Measurements from ENCODE around the gene USP8. TPM values are rescaled to one million over a fixed set of nuclear protein-coding genes. Genes with fewer than 3 reads are reported as not detected.

Gene USP8
- total and polyA plus RNA-seq, 2 donors (not counting 1 experiment from before 2014, with no cell fraction given): 25.7 to 126 TPM

DNA sequence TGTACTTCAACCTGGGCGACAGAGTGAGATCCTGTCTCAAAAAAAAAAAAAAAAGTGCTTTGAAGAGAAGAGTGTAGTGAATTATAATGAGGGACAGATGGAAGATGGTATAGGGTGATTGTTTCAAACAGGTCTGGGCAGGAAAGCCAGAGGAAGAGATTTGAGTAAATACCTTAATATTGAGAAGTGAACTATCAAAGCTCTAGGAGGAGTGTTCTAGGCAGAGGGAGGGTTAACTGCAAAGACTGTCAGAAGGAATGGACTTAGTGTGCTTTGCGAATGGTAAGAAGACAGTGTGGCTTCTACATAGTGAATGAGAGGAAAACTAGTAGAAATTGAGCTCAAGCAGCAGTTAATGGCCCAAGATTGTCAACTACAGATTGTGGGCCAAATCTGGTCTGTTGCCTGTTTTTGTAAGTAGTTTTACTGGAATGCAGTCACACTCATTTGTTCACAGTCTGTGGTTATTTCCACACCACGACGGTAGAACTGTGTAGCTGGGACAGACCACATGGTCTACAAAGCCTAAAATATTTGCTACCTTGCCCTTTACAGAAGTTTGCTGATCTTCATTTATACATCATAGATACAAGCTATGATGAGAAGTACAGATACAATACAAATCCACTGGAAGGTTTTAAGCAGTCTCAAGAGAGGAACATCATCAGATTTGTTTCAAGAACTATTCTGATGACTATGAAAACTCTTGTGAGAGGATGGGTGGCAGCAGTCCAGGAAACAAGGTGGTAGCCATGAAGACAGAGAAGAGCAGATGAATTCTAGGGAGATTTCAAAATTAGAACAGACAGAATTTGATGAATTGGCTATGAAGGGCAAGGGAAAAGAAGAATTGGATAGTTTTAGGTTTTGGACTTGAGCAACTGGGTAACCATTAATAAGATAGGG lies 138.8 kb downstream of the USP8 start:
- H3K79me2 ChIP-seq (ENCODE audit: control insufficient read depth, insufficient read depth, low read length): no peaks in the 10 kb centered on the region
- no peaks in the 10 kb centered on the region for H3K27me3 Mint-ChIP-seq
- H3K4me3 Mint-ChIP-seq: no peak overlapping the region
- H3K36me3 ChIP-seq (replicated peaks in 1 of 2; ENCODE audit: control extremely low read depth in 1 of 2, control insufficient read depth in 1 of 2, extremely low read depth in 1 of 2, insufficient read depth in 2 of 2, low read length in 1 of 2): peaks cover 5 to 17% of the 10 kb centered on the region in 2 experiments
- intact Hi-C loops (cut with micrococcal nuclease): no loop called here
- WGBS (ENCODE audit: insufficient coverage): 68% methylated on average over 4 of the region's 4 CpGs
- no peak overlapping the region for H3K4me3 ChIP-seq (ENCODE audit: control extremely low read depth in 1 of 5, extremely low read depth in 1 of 5, insufficient read depth in 1 of 5, low read depth in 2 of 5, low read length in 4 of 5)
- no peaks in the 10 kb centered on the region for H3K4me1 ChIP-seq (ENCODE audit: control insufficient read depth in 2 of 2, insufficient read depth in 2 of 2, low read length in 2 of 2)
- no peak overlapping the region for H3K4me2 ChIP-seq (replicated peaks; ENCODE audit: low read depth, low read length, poor library complexity, severe bottlenecking)
- H3K9ac ChIP-seq (ENCODE audit: low read length): no peak overlapping the region
- DNase-seq: no peak
- no peak overlapping the region for H3K27ac Mint-ChIP-seq
- no peak for ATAC-seq (ENCODE audit: low read depth)
- H3K9me3 ChIP-seq (ENCODE audit: control extremely low read depth in 1 of 3, control insufficient read depth in 2 of 3, insufficient read depth in 1 of 3, low read length in 2 of 3): no peaks in the 10 kb centered on the region
- H4K20me1 ChIP-seq (ENCODE audit: control insufficient read depth, insufficient read depth, low read length, poor library complexity, severe bottlenecking): no peaks in the 10 kb centered on the region
- H3K27me3 ChIP-seq (replicated peaks in 1 of 4; ENCODE audit: control extremely low read depth in 1 of 4, control insufficient read depth in 3 of 4, insufficient read depth in 4 of 4, low read length in 3 of 4): no peaks in the 10 kb centered on the region
- no peak overlapping the region for H3K27ac ChIP-seq (ENCODE audit: low read length in 2 of 2)
- no peak for TF ChIP-seq EZH2 (IDR thresholded peaks at IDR 0.05; ENCODE audit: borderline replicate concordance, insufficient read depth, low read depth, low read length, poor library complexity, severe bottlenecking)
- TF ChIP-seq, protein P1, sequence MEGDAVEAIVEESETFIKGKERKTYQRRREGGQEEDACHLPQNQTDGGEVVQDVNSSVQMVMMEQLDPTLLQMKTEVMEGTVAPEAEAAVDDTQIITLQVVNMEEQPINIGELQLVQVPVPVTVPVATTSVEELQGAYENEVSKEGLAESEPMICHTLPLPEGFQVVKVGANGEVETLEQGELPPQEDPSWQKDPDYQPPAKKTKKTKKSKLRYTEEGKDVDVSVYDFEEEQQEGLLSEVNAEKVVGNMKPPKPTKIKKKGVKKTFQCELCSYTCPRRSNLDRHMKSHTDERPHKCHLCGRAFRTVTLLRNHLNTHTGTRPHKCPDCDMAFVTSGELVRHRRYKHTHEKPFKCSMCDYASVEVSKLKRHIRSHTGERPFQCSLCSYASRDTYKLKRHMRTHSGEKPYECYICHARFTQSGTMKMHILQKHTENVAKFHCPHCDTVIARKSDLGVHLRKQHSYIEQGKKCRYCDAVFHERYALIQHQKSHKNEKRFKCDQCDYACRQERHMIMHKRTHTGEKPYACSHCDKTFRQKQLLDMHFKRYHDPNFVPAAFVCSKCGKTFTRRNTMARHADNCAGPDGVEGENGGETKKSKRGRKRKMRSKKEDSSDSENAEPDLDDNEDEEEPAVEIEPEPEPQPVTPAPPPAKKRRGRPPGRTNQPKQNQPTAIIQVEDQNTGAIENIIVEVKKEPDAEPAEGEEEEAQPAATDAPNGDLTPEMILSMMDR (IDR thresholded peaks at IDR 0.05): no peak
- no peak overlapping the region for H2AFZ ChIP-seq (ENCODE audit: insufficient read depth, low read depth, low read length, poor library complexity, severe bottlenecking)
- CTCF ChIA-PET: no interaction called here
- no peaks in the 10 kb centered on the region for H3K9me3 Mint-ChIP-seq (ENCODE audit: insufficient read depth)
- POLR2A ChIA-PET: no interaction called here
- no peaks in the 10 kb centered on the region for H3K4me1 Mint-ChIP-seq

DNA sequence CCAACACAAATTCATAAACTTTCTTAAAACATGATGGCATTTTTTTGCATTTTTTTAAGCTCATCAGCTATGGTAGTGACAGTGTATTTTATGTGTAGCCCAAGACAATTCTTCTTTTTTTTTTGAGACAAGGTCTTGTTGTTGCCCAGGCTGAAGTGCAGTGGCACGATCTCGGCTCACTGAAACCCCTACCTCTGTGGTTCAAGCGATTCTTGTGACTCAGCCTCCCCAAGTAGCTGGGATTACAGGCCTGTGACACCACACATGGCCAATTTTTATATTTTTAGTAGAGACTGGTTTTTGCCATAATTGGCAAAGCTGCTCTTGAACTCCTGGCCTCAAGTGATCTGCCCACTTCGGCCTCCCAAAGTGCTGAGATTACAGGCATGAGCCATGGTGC lies 139.6 kb downstream of the USP8 start:
- Histone ChIP-seq H4K20me1 (ENCODE audit: control insufficient read depth, insufficient read depth, low read length, poor library complexity, severe bottlenecking) (no peaks in the 10 kb centered on the region), H3K4me3 (ENCODE audit: control extremely low read depth in 1 of 5, extremely low read depth in 1 of 5, insufficient read depth in 1 of 5, low read depth in 2 of 5, low read length in 4 of 5) (no peak overlapping the region), H3K27ac (ENCODE audit: low read length in 2 of 2) (no peak overlapping the region), H3K4me2 (replicated peaks; ENCODE audit: low read depth, low read length, poor library complexity, severe bottlenecking) (no peak overlapping the region), H3K9ac (ENCODE audit: low read length) (no peak overlapping the region), H2AFZ (ENCODE audit: insufficient read depth, low read depth, low read length, poor library complexity, severe bottlenecking) (no peak overlapping the region), H3K36me3 (replicated peaks in 1 of 2; ENCODE audit: control extremely low read depth in 1 of 2, control insufficient read depth in 1 of 2, extremely low read depth in 1 of 2, insufficient read depth in 2 of 2, low read length in 1 of 2) (peaks cover 8 to 22% of the 10 kb centered on the region in 2 experiments), H3K27me3 (replicated peaks in 1 of 4; ENCODE audit: control extremely low read depth in 1 of 4, control insufficient read depth in 3 of 4, insufficient read depth in 4 of 4, low read length in 3 of 4) (no peaks in the 10 kb centered on the region), H3K4me1 (ENCODE audit: control insufficient read depth in 2 of 2, insufficient read depth in 2 of 2, low read length in 2 of 2) (no peaks in the 10 kb centered on the region), H3K9me3 (ENCODE audit: control extremely low read depth in 1 of 3, control insufficient read depth in 2 of 3, insufficient read depth in 1 of 3, low read length in 2 of 3) (no peaks in the 10 kb centered on the region), H3K79me2 (ENCODE audit: control insufficient read depth, insufficient read depth, low read length) (no peaks in the 10 kb centered on the region)
- WGBS (ENCODE audit: insufficient coverage): 97% methylated on average over 4 of the region's 4 CpGs
- intact Hi-C loops (cut with micrococcal nuclease): no loop called here
- Mint-ChIP-seq H3K4me3 (no peak overlapping the region), H3K27me3 (no peaks in the 10 kb centered on the region), H3K4me1 (no peaks in the 10 kb centered on the region), H3K27ac (no peak overlapping the region), H3K9me3 (ENCODE audit: insufficient read depth) (no peaks in the 10 kb centered on the region)
- no peak for DNase-seq
- no peak for TF ChIP-seq EZH2 (IDR thresholded peaks at IDR 0.05; ENCODE audit: borderline replicate concordance, insufficient read depth, low read depth, low read length, poor library complexity, severe bottlenecking)
- TF ChIP-seq, protein P1 (IDR thresholded peaks at IDR 0.05): no peak
- ATAC-seq (ENCODE audit: low read depth): no peak
- CTCF ChIA-PET: no interaction called here
- POLR2A ChIA-PET: no interaction called here

Data from B cell (primary cell).